Stimulated activated CD8-positive, alpha-beta memory T cell treated with anti-CD3 and anti-CD28 coated beads, Interleukin-12 subunit alpha, Interleukin-12 subunit beta, amount 100 ng/mL, for 24 hours (primary cell): ENCODE measurements around the gene FOXA3.

Experiments
- DNase-seq: peaks from one replicate; pipeline ENCODE4 v3.0.0-alpha.2; 2020; ENCODE audit errors: extremely low read depth

Gene FOXA3

GRCh38 chr19:45873219-45873772 is 9.2 kb downstream of the FOXA3 start:
- no peak for DNase-seq

- no peak for DNase-seq
These were observed 10.5 kb downstream of the FOXA3 start for GRCh38 chr19:45874620-45874966.

GRCh38 chr19:45876161-45876410 is 12.0 kb downstream of the FOXA3 start:
- DNase-seq, result no peak

- no peak for DNase-seq
These were observed 12.5 kb downstream of the FOXA3 start for GRCh38 chr19:45876411-45877197.

- no peak for DNase-seq
These were observed 14.1 kb downstream of the FOXA3 start for GRCh38 chr19:45878043-45878794.

- DNase-seq, result no peak
These were observed 14.9 kb downstream of the FOXA3 start for GRCh38 chr19:45879055-45879454.

- DNase-seq, result no peak
These were observed 15.8 kb downstream of the FOXA3 start for GRCh38 chr19:45879971-45880370.

- no peak for DNase-seq
These were observed 17.2 kb downstream of the FOXA3 start for GRCh38 chr19:45881082-45881908.

- no peak for DNase-seq
These were observed 17.9 kb downstream of the FOXA3 start for GRCh38 chr19:45881909-45882528.

GRCh38 chr19:45882652-45883585 is 18.8 kb downstream of the FOXA3 start:
- peak; percentile 59 for DNase-seq

GRCh38 chr19:45883586-45883880 is 19.4 kb downstream of the FOXA3 start:
- no peak for DNase-seq

- no peak for DNase-seq
These were observed 20.0 kb downstream of the FOXA3 start for GRCh38 chr19:45883881-45884681.

GRCh38 chr19:45884682-45885555 is 20.8 kb downstream of the FOXA3 start:
- no peak for DNase-seq

- peak; percentile 53 for DNase-seq
These were observed 21.7 kb downstream of the FOXA3 start, which contains the start of gene IRF2BP1 for GRCh38 chr19:45885556-45886426. Gene IRF2BP1, minus strand, starts transcription at chr19:45886141. Its CDS starts 367 bp downstream, at chr19:45885774.

GRCh38 chr19:45886427-45887199 is 22.5 kb downstream of the FOXA3 start:
- DNase-seq, result peak; percentile 77

- DNase-seq, result no peak
These were observed 23.1 kb downstream of the FOXA3 start for GRCh38 chr19:45887200-45887710.
